HEK293 (cell line): ENCODE results near the gene EPN1.

ENCODE experiments used
- CTCF ChIA-PET: fragments of 350-600 bp; formaldehyde crosslinking; extraction: SDS; loops from one replicate; lab custom pipeline; 2021; ENCODE audit warnings: antibody characterized with exemption; lab: Yijun Ruan, JAX
- POLR2A ChIA-PET: fragments of 300-600 bp; formaldehyde crosslinking; extraction: SDS; loops from one replicate; lab custom pipeline; 2020; ENCODE audit warnings: antibody characterized with exemption, inconsistent platforms; lab: Yijun Ruan, JAX
- H3K27ac ChIP-seq: fragments of 200-500 bp; sonication (Bioruptor generic); 2 replicates; pipeline ENCODE4 v1.5.1; 2014; ENCODE audit warnings: low read depth, low read length, control low read depth, inconsistent platforms; ENCODE audit errors: extremely low read depth
- H3K36me3 ChIP-seq, 2 experiments: fragments of 200-500 bp in 1 of 2; sonication (Bioruptor generic) in 1 of 2; 1 replicate in 1 of 2; 2 replicates in 1 of 2; pipeline ENCODE4 v1.5.1; 2014 to 2017; ENCODE audit warnings: inconsistent platforms in 2 of 2, low read length in 2 of 2; ENCODE audit not compliant: control insufficient read depth in 2 of 2, insufficient read depth in 1 of 2
- H3K4me1 ChIP-seq: fragments of 200-500 bp; sonication (Bioruptor generic); 2 replicates; pipeline ENCODE4 v1.5.1; 2014; ENCODE audit warnings: mild to moderate bottlenecking, low read length, inconsistent platforms; ENCODE audit not compliant: control insufficient read depth, insufficient read depth
- H3K4me3 ChIP-seq: 2 replicates; pipeline ENCODE4 v1.5.1; 2011; ENCODE audit warnings: low read depth, mild to moderate bottlenecking, control low read depth, low read length, moderate library complexity
- H3K9me3 ChIP-seq: fragments of 200-500 bp; sonication (Bioruptor generic); 2 replicates; pipeline ENCODE4 v1.5.1; 2014; ENCODE audit warnings: low read depth, low read length, inconsistent platforms; ENCODE audit not compliant: control insufficient read depth, insufficient read depth
- GLI4 ChIP-seq: fragments of 450-650 bp; formaldehyde crosslinking; IDR thresholded peaks from 2 replicates; pipeline ENCODE4 v1.5.1; 2016; ENCODE audit warnings: missing biosample characterization, missing genetic modification characterization
- GLIS2 ChIP-seq: fragments of 450-650 bp; formaldehyde crosslinking; IDR thresholded peaks from 2 replicates; pipeline ENCODE4 v1.5.1; 2016; ENCODE audit warnings: missing biosample characterization, missing genetic modification characterization
- KLF1 ChIP-seq: fragments of 450-650 bp; formaldehyde crosslinking; IDR thresholded peaks from 2 replicates; pipeline ENCODE4 v1.5.1; 2016; ENCODE audit warnings: missing biosample characterization, missing genetic modification characterization
- KLF8 ChIP-seq: fragments of 450-650 bp; formaldehyde crosslinking; IDR thresholded peaks from 2 replicates; pipeline ENCODE4 v1.5.1; 2016; ENCODE audit warnings: missing biosample characterization, missing genetic modification characterization
- OVOL3 ChIP-seq: fragments of 450-650 bp; formaldehyde crosslinking; IDR thresholded peaks from 2 replicates; pipeline ENCODE4 v1.5.1; 2016; ENCODE audit warnings: missing biosample characterization, missing genetic modification characterization
- PATZ1 ChIP-seq: fragments of 450-650 bp; formaldehyde crosslinking; IDR thresholded peaks from 2 replicates; pipeline ENCODE4 v1.5.1; 2016; ENCODE audit warnings: missing biosample characterization, missing genetic modification characterization
- REST ChIP-seq: fragments of 450-650 bp; formaldehyde crosslinking; IDR thresholded peaks from 2 replicates; pipeline ENCODE4 v1.5.1; 2016; ENCODE audit warnings: missing biosample characterization, missing genetic modification characterization
- SP2 ChIP-seq: fragments of 450-650 bp; formaldehyde crosslinking; IDR thresholded peaks from 2 replicates; pipeline ENCODE4 v1.5.1; 2016; ENCODE audit warnings: missing biosample characterization, missing genetic modification characterization
- ZBTB44 ChIP-seq: fragments of 450-650 bp; IDR thresholded peaks from 2 replicates; pipeline ENCODE4 v1.5.1; 2018; ENCODE audit warnings: missing biosample characterization, mild to moderate bottlenecking, missing genetic modification characterization
- ZBTB6 ChIP-seq: fragments of 450-650 bp; formaldehyde crosslinking; IDR thresholded peaks from 2 replicates; pipeline ENCODE4 v1.5.1; 2017; ENCODE audit warnings: missing biosample characterization, missing genetic modification characterization
- ZNF175 ChIP-seq: fragments of 450-650 bp; formaldehyde crosslinking; IDR thresholded peaks from 2 replicates; pipeline ENCODE4 v1.5.1; 2016; ENCODE audit warnings: missing biosample characterization, missing genetic modification characterization
- ZNF202 ChIP-seq: fragments of 450-650 bp; formaldehyde crosslinking; IDR thresholded peaks from 2 replicates; pipeline ENCODE4 v1.5.1; 2016; ENCODE audit warnings: missing biosample characterization, missing genetic modification characterization, borderline replicate concordance
- ZNF280C ChIP-seq: fragments of 450-650 bp; formaldehyde crosslinking; IDR thresholded peaks from 2 replicates; pipeline ENCODE4 v1.5.1; 2016; ENCODE audit warnings: missing biosample characterization, missing genetic modification characterization
- ZNF335 ChIP-seq: fragments of 450-650 bp; formaldehyde crosslinking; conservative IDR thresholded peaks from 2 replicates; pipeline ENCODE4 v1.5.1; 2016; ENCODE audit warnings: missing biosample characterization, missing genetic modification characterization
- ZNF48 ChIP-seq: fragments of 450-650 bp; formaldehyde crosslinking; IDR thresholded peaks from 2 replicates; pipeline ENCODE4 v1.5.1; 2016; ENCODE audit warnings: missing biosample characterization, missing genetic modification characterization
- ZNF530 ChIP-seq: fragments of 450-650 bp; formaldehyde crosslinking; IDR thresholded peaks from 2 replicates; pipeline ENCODE4 v1.5.1; 2016; ENCODE audit warnings: low read depth, missing biosample characterization, missing genetic modification characterization
- ZNF561 ChIP-seq: fragments of 450-650 bp; IDR thresholded peaks from 2 replicates; pipeline ENCODE4 v1.5.1; 2018; ENCODE audit warnings: missing biosample characterization, missing genetic modification characterization, borderline replicate concordance
- ZNF571 ChIP-seq: fragments of 450-650 bp; formaldehyde crosslinking; IDR thresholded peaks from 2 replicates; pipeline ENCODE4 v1.5.0; 2017; ENCODE audit warnings: missing biosample characterization, missing genetic modification characterization
- ZNF580 ChIP-seq: fragments of 450-650 bp; formaldehyde crosslinking; IDR thresholded peaks from 2 replicates; pipeline ENCODE4 v1.5.1; 2016; ENCODE audit warnings: missing biosample characterization, missing genetic modification characterization
- ZNF596 ChIP-seq: fragments of 450-650 bp; IDR thresholded peaks from 2 replicates; pipeline ENCODE4 v1.5.0; 2018; ENCODE audit warnings: missing biosample characterization, mild to moderate bottlenecking, missing genetic modification characterization, moderate library complexity
- ZNF629 ChIP-seq: fragments of 450-650 bp; formaldehyde crosslinking; IDR thresholded peaks from 2 replicates; pipeline ENCODE4 v1.5.1; 2017; ENCODE audit warnings: missing biosample characterization, missing genetic modification characterization
- ZNF660 ChIP-seq: fragments of 450-650 bp; IDR thresholded peaks from 2 replicates; pipeline ENCODE4 v1.5.1; 2018; ENCODE audit warnings: missing biosample characterization, mild to moderate bottlenecking, missing genetic modification characterization

The EPN1 gene

GRCh38 chr19:55687281-55688201 is 12.5 kb downstream of the EPN1 start:
- Histone ChIP-seq H3K27ac (no peak overlapping the region), H3K4me3 (no peak overlapping the region), H3K4me1 (no peaks in the 10 kb centered on the region), H3K36me3 (peaks cover 19 to 88% of the 10 kb centered on the region in 2 experiments), H3K9me3 (no peaks in the 10 kb centered on the region)
- ChIA-PET POLR2A (no interaction called here), CTCF (no interaction called here)
- TF ChIP-seq GLIS2 (tag by site-specific recombination), result peak; percentile 16; the same call in 1 of the 2 replicates
- peak; percentile 20; the same call in 1 of the 2 replicates for TF ChIP-seq KLF1
- no peak for TF ChIP-seq OVOL3
- no peak for TF ChIP-seq ZBTB44 (tag by site-specific recombination)
- TF ChIP-seq ZNF660, result no peak
- TF ChIP-seq SP2 (tag by site-specific recombination), result no peak

- H3K4me3 ChIP-seq, result no peak overlapping the region
- no peaks in the 10 kb centered on the region for H3K9me3 ChIP-seq
- no peaks in the 10 kb centered on the region for H3K4me1 ChIP-seq
- POLR2A ChIA-PET, result no interaction called here
- peaks cover 12 to 95% of the 10 kb centered on the region in 2 experiments for H3K36me3 ChIP-seq
- no peak overlapping the region for H3K27ac ChIP-seq
- CTCF ChIA-PET, result no interaction called here
- no peak for TF ChIP-seq ZNF175 (tag by site-specific recombination)
- TF ChIP-seq ZNF335 (tag by site-specific recombination), result no peak
- no peak for TF ChIP-seq ZNF530 (tag by site-specific recombination)
- TF ChIP-seq ZNF280C (tag by site-specific recombination), result no peak
- TF ChIP-seq ZNF580, result no peak
- no peak for TF ChIP-seq GLI4 (tag by site-specific recombination)
- TF ChIP-seq REST (tag by site-specific recombination), result no peak
- no peak for TF ChIP-seq ZNF48 (tag by site-specific recombination)
- no peak for TF ChIP-seq ZNF202
- TF ChIP-seq ZNF571 (tag by site-specific recombination), result no peak
- peak; percentile 61; the same call in 1 of the 2 replicates for TF ChIP-seq KLF8 (tag by site-specific recombination)
- TF ChIP-seq ZBTB6 (tag by site-specific recombination), result no peak
- TF ChIP-seq ZNF596 (tag by site-specific recombination), result no peak
- TF ChIP-seq ZNF629 (tag by site-specific recombination), result no peak
- TF ChIP-seq PATZ1 (tag by site-specific recombination), result peak; percentile 29; the same call in 1 of the 2 replicates
- no peak for TF ChIP-seq ZNF561
These were observed 13.6 kb downstream of the EPN1 start for GRCh38 chr19:55688422-55689218.
